Measurements from ENCODE around the gene MAVS.
"Not testable (repeated sequence)": the region's sequence is repeated elsewhere in the genome, so short reads cannot be mapped to it uniquely, and the experiment has no call there.

MAVS gene

GRCh38 chr20:3820048-3820900 is 26.4 kb upstream of the MAVS start, which contains the start of gene AP5S1:
TSS of gene AP5S1 (plus strand) at chr20:3820547. CDS start at chr20:3822118, 1,571 bp downstream.
- no peak for TF ChIP-seq Cebpa-rat (IDR thresholded peaks at IDR 0.05)
- H3K9me3 ChIP-seq (replicated peaks in 1 of 11), result no peaks in the 10 kb centered on the region
- peak within 1 kb of the TSS; percentile 94 to 98 (median 96) for H3K9ac ChIP-seq
- no peaks in the 10 kb centered on the region for H4K20me1 ChIP-seq
- H3K4me2 ChIP-seq, result peak within 1 kb of the TSS; percentile 82 to 97 (median 87)
- H3K27me3 ChIP-seq, result no peaks in the 10 kb centered on the region
- H3K4me3 ChIP-seq, result peak within 1 kb of the TSS; percentile 65 to 83 (median 71)
- H3K4me1 ChIP-seq, result peaks cover 36 to 63% (median 49%) of the 10 kb centered on the region in 10 experiments
- peaks cover 25 to 35% (median 32%) of the 10 kb centered on the region in 11 experiments for H3K36me3 ChIP-seq
- H3K27ac ChIP-seq, result peak within 1 kb of the TSS; percentile 95 to 99 (median 97)

DNA sequence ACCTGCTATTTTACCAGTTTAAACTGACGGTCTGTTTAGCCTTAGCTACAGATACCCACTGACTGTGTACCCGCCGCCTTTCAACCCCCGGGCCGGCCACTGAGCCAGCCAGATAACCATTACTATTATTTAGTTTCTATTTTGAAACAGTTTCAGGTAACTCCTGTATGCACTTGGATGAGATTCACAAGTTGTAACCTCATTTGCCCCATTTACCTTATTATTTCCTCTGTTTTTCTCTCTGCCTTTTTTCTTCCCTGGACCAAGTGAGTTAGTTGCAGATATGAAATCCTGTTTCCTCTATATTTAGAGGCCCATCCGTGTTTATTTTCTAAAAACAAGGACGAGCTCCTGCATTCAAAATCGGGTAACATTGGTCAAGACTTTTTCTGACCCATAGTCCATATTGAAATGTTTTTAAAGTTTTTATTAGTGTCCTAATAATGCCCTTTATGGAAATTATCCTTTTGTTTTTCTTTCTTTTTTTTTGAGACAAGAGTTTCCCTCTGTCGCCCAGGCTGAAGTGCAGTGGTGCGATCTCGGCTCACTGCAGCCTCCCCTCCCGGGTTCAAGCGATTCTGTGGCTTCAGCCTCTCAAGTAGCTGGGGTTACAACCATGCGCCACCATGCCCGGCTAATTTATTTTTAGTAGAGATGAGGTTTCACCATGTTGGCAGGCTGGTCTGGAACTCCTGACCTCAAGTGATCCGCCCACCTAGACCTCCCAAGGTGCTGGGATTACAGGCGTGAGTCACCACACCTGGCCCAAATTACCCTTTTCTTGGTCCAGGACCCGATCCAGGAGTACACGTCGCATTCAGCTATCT is 25.5 kb upstream of the MAVS start:
- H3K4me2 ChIP-seq, result peak overlapping the region; percentile 82 to 97 (median 87)
- H3K36me3 ChIP-seq, result peaks cover 25 to 41% (median 33%) of the 10 kb centered on the region in 11 experiments
- no peak for TF ChIP-seq Cebpa-rat (IDR thresholded peaks at IDR 0.05)
- peak overlapping the region; percentile 95 to 99 (median 97) for H3K27ac ChIP-seq
- H3K9me3 ChIP-seq (replicated peaks in 1 of 11), result no peaks in the 10 kb centered on the region
- no peaks in the 10 kb centered on the region for H4K20me1 ChIP-seq
- peak overlapping the region; percentile 65 to 83 (median 71) for H3K4me3 ChIP-seq
- H3K9ac ChIP-seq, result peak overlapping the region; percentile 94 to 98 (median 96)
- H3K4me1 ChIP-seq, result peaks cover 44 to 63% (median 51%) of the 10 kb centered on the region in 10 experiments
- no peaks in the 10 kb centered on the region for H3K27me3 ChIP-seq

GRCh38 chr20:3821996-3822395 is 24.6 kb upstream of the MAVS start:
- peak overlapping the region in 4 of 11 experiments; percentile 86 to 97 (median 90); a peak in 6 of 22 replicates for H3K4me2 ChIP-seq
- no peak for TF ChIP-seq Cebpa-rat (IDR thresholded peaks at IDR 0.05)
- H4K20me1 ChIP-seq, result no peaks in the 10 kb centered on the region
- H3K36me3 ChIP-seq, result peaks cover 25 to 41% (median 33%) of the 10 kb centered on the region in 11 experiments
- H3K27me3 ChIP-seq, result no peaks in the 10 kb centered on the region
- peak overlapping the region in 1 of 10 experiments; percentile 73; a peak in 1 of 20 replicates for H3K4me3 ChIP-seq
- no peaks in the 10 kb centered on the region for H3K9me3 ChIP-seq (replicated peaks in 1 of 11)
- peak overlapping the region in 5 of 11 experiments; percentile 94 to 98 (median 97); a peak in 7 of 22 replicates for H3K9ac ChIP-seq
- H3K4me1 ChIP-seq, result peaks cover 47 to 66% (median 57%) of the 10 kb centered on the region in 10 experiments
- 0 out of 22 replicates have a peak overlapping the region, but pooled peaks of 1 of the 11 experiments have one; percentile 97 for H3K27ac ChIP-seq

DNA sequence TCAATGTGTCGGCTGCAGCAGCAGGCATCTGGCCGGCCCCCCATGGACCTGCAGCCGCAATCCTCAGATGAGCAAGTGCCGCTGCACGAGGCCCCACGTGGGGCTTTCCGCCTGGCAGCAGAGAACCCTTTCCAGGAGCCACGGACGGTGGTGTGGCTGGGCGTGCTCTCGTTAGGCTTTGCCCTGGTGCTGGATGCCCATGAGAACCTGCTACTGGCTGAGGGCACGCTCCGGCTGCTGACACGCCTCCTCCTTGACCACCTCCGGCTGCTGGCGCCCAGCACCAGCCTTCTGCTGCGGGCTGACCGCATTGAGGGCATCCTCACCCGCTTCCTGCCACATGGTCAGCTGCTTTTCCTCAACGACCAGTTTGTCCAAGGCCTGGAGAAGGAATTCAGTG is 22.8 kb upstream of the MAVS start:
- Histone ChIP-seq H3K27ac (no peak overlapping the region), H3K4me2 (no peak overlapping the region), H3K4me1 (peaks cover 44 to 66% (median 52%) of the 10 kb centered on the region in 10 experiments), H3K27me3 (no peaks in the 10 kb centered on the region), H3K9ac (peak overlapping the region in 1 of 11 experiments; percentile 18; a peak in 2 of 22 replicates), H3K4me3 (no peak overlapping the region), H3K36me3 (peaks cover 25 to 51% (median 33%) of the 10 kb centered on the region in 11 experiments), H3K9me3 (replicated peaks in 1 of 11) (no peaks in the 10 kb centered on the region), H4K20me1 (no peaks in the 10 kb centered on the region)
- TF ChIP-seq Cebpa-rat (IDR thresholded peaks at IDR 0.05), result no peak

GRCh38 chr20:3825526-3825925 is 21.1 kb upstream of the MAVS start:
- no peaks in the 10 kb centered on the region for H4K20me1 ChIP-seq
- H3K4me2 ChIP-seq, result peak overlapping the region in 9 of 11 experiments; percentile 76 to 97 (median 87); a peak in 18 of 22 replicates
- peaks cover 34 to 62% (median 44%) of the 10 kb centered on the region in 10 experiments for H3K4me1 ChIP-seq
- no peak for TF ChIP-seq Cebpa-rat (IDR thresholded peaks at IDR 0.05)
- H3K36me3 ChIP-seq, result peaks cover 25 to 53% (median 33%) of the 10 kb centered on the region in 11 experiments
- 0 out of 20 replicates have a peak overlapping the region, but pooled peaks of 1 of the 10 experiments have one; percentile 8 for H3K4me3 ChIP-seq
- H3K27ac ChIP-seq, result peak overlapping the region in 8 of 11 experiments; percentile 58 to 79 (median 65); a peak in 14 of 22 replicates
- H3K9me3 ChIP-seq (replicated peaks in 1 of 11), result no peaks in the 10 kb centered on the region
- H3K9ac ChIP-seq, result peak overlapping the region in 3 of 11 experiments; percentile 19 to 70 (median 54); a peak in 2 of 22 replicates
- no peaks in the 10 kb centered on the region for H3K27me3 ChIP-seq

DNA sequence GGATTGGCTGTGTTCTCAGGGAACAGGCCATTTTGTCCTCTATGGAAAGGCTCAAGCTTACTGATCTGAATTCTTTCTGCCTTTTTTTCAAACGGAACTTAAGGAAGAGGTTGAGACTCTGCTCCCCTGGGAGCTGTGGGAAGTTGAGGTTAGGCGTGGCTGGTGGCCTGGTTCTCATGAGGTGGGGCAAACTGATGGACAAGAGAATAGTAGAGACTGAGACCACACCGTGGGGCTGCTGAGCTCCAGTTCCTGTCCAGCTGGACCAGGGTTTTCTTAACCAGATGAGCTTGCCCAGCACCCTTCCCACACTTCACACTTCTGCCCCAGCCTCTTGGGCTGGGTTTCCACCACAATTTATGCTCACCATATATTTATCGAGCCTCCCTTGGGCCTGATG is 20.2 kb upstream of the MAVS start:
- H3K4me3 ChIP-seq, result peak overlapping the region in 6 of 10 experiments; percentile 8 to 47 (median 24); a peak in 5 of 20 replicates
- no peak for TF ChIP-seq Cebpa-rat (IDR thresholded peaks at IDR 0.05)
- no peaks in the 10 kb centered on the region for H3K9me3 ChIP-seq (replicated peaks in 1 of 11)
- H3K4me2 ChIP-seq, result peak overlapping the region; percentile 73 to 97 (median 83)
- H3K36me3 ChIP-seq, result peaks cover 25 to 53% (median 33%) of the 10 kb centered on the region in 11 experiments
- peaks cover 30 to 57% (median 39%) of the 10 kb centered on the region in 10 experiments for H3K4me1 ChIP-seq
- H3K27me3 ChIP-seq, result no peaks in the 10 kb centered on the region
- H4K20me1 ChIP-seq, result no peaks in the 10 kb centered on the region
- H3K9ac ChIP-seq, result peak overlapping the region in 10 of 11 experiments; percentile 19 to 70 (median 42); a peak in 12 of 22 replicates
- peak overlapping the region in 9 of 11 experiments; percentile 10 to 79 (median 64); a peak in 17 of 22 replicates for H3K27ac ChIP-seq

DNA sequence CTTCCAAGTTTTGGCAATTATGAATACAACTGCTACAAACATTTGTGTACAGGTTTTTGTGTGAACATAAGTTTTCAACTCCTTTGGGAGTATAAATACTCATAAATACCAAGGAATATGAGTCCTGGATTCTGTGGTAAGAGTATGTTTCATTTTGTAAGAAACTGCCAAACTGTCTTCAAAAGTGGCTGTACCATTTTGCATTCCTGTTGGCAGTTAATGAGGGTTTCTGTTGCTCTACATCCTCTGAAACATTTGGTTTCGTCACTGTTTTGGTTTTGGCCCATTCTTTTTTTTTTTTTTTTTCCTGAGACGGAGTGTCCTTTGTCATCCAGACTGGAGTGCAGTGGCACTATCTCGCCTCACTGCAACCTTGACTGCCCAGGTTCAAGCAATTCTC is 17.8 kb upstream of the MAVS start:
- no peaks in the 10 kb centered on the region for H3K27me3 ChIP-seq
- H3K36me3 ChIP-seq, result peaks cover 9 to 33% (median 15%) of the 10 kb centered on the region in 11 experiments; a peak in 21 of 22 replicates
- H3K4me3 ChIP-seq, result no peak overlapping the region

DNA sequence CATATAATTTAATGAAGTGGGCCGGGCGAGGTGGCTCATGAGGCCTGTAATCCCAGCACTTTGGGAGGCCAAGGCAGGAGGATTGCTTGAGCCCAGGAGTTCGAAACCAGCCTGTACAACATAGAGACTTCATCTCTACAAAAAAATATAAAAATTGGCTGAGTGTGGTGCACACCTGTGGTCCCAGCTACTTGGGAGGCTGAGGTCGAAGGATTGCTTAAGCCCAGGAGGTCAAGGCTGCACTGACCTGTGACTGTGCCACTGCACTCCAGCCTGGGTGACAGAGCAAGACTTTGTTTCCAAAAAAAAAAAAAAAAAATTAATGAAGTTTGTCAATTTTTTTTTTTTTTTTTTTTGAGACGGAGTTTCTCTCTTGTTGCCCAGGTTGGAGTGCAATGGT is 16.7 kb upstream of the MAVS start:
- H3K27ac ChIP-seq; H3K4me2 ChIP-seq; H3K9ac ChIP-seq; H4K20me1 ChIP-seq; H3K9me3 ChIP-seq (replicated peaks in 1 of 11); H3K27me3 ChIP-seq; H3K4me3 ChIP-seq: not testable (repeated sequence)
- peaks cover 23 to 47% (median 34%) of the 10 kb centered on the region in 10 experiments for H3K4me1 ChIP-seq
- peaks cover 0 to 22% (median 5%) of the 10 kb centered on the region in 11 experiments; a peak in 13 of 22 replicates for H3K36me3 ChIP-seq

More for the DNA sequence above, 17.8 kb upstream of the MAVS start:
- H3K27ac ChIP-seq, result no peak overlapping the region
- H3K9me3 ChIP-seq (replicated peaks in 1 of 11), result 0 out of 22 replicates have a peak, but pooled peaks cover 0 to 3% (median 0%) of the 10 kb centered on the region in 11 experiments
- no peak overlapping the region for H3K9ac ChIP-seq
- peak overlapping the region in 1 of 11 experiments; percentile 26; a peak in 4 of 22 replicates for H3K4me2 ChIP-seq
- TF ChIP-seq Cebpa-rat (IDR thresholded peaks at IDR 0.05), result no peak
- H4K20me1 ChIP-seq, result no peaks in the 10 kb centered on the region
- peaks cover 23 to 49% (median 34%) of the 10 kb centered on the region in 10 experiments for H3K4me1 ChIP-seq

Data from BLaER1 treated with 17β-estradiol and CSF1 and Interleukin-3, amounts not matched to agents 10 nM and 100 nM (cell line).